ENCODE measurements around the gene DET1.
A peak's percentile ranks its signal among the peaks of the same experiment; 100 is the strongest.
"Not testable (repeated sequence)": the region's sequence is repeated elsewhere in the genome, so short reads cannot be mapped to it uniquely, and the experiment has no call there.

DET1 gene

GRCh38 chr15:88546248-88547129 is at the start of gene DET1:
Gene DET1, minus strand, starts transcription at chr15:88546681. Its CDS starts 14,976 bp downstream, at chr15:88531705.
- DNase-seq (ENCODE audit: low spot score): peak; percentile 96

- no peak for DNase-seq (ENCODE audit: low spot score)
These were observed 44.9 kb upstream of the DET1 start for GRCh38 chr15:88591384-88591783.

- DNase-seq (ENCODE audit: low spot score): no peak
These were observed 44.3 kb upstream of the DET1 start for GRCh38 chr15:88590759-88591158.

- DNase-seq (ENCODE audit: low spot score): no peak
These were observed 40.1 kb upstream of the DET1 start for GRCh38 chr15:88586401-88587162.

- no peak for DNase-seq (ENCODE audit: low spot score)
These were observed 34.1 kb upstream of the DET1 start for GRCh38 chr15:88580532-88580931.

GRCh38 chr15:88579322-88579721 is 32.8 kb upstream of the DET1 start:
- DNase-seq (ENCODE audit: low spot score): no peak

GRCh38 chr15:88574655-88575054 is 28.2 kb upstream of the DET1 start:
- no peak for DNase-seq (ENCODE audit: low spot score)

- DNase-seq (ENCODE audit: low spot score): no peak
These were observed 27.6 kb upstream of the DET1 start for GRCh38 chr15:88574077-88574476.

- DNase-seq (ENCODE audit: low spot score): no peak
These were observed 25.4 kb upstream of the DET1 start for GRCh38 chr15:88571852-88572259.

- DNase-seq (ENCODE audit: low spot score): no peak
These were observed 24.8 kb upstream of the DET1 start for GRCh38 chr15:88571153-88571851.

- DNase-seq (ENCODE audit: low spot score): no peak
These were observed 22.1 kb upstream of the DET1 start for GRCh38 chr15:88568589-88568988.

- DNase-seq (ENCODE audit: low spot score): no peak
These were observed 18.3 kb upstream of the DET1 start for GRCh38 chr15:88564741-88565140.

GRCh38 chr15:88563638-88564037 is 17.2 kb upstream of the DET1 start:
- DNase-seq (ENCODE audit: low spot score): no peak

GRCh38 chr15:88559565-88559964 is 13.1 kb upstream of the DET1 start:
- DNase-seq (ENCODE audit: low spot score): not testable (repeated sequence)

- not testable (repeated sequence) for DNase-seq (ENCODE audit: low spot score)
These were observed 11.5 kb upstream of the DET1 start for GRCh38 chr15:88558026-88558425.

- not testable (repeated sequence) for DNase-seq (ENCODE audit: low spot score)
These were observed 1.5 kb upstream of the DET1 start for GRCh38 chr15:88548009-88548408.

GRCh38 chr15:88545578-88546247 is 768 bp downstream of the DET1 start:
- DNase-seq (ENCODE audit: low spot score): not testable (repeated sequence)

- no peak for DNase-seq (ENCODE audit: low spot score)
These were observed 3.3 kb downstream of the DET1 start for GRCh38 chr15:88543065-88543776.

- no peak for DNase-seq (ENCODE audit: low spot score)
These were observed 4.1 kb downstream of the DET1 start for GRCh38 chr15:88542342-88542733.

GRCh38 chr15:88541709-88542341 is 4.7 kb downstream of the DET1 start:
- no peak for DNase-seq (ENCODE audit: low spot score)

GRCh38 chr15:88541111-88541510 is 5.4 kb downstream of the DET1 start:
- DNase-seq (ENCODE audit: low spot score): not testable (repeated sequence)
